ENCODE measurements around the gene PAM.

DNA sequence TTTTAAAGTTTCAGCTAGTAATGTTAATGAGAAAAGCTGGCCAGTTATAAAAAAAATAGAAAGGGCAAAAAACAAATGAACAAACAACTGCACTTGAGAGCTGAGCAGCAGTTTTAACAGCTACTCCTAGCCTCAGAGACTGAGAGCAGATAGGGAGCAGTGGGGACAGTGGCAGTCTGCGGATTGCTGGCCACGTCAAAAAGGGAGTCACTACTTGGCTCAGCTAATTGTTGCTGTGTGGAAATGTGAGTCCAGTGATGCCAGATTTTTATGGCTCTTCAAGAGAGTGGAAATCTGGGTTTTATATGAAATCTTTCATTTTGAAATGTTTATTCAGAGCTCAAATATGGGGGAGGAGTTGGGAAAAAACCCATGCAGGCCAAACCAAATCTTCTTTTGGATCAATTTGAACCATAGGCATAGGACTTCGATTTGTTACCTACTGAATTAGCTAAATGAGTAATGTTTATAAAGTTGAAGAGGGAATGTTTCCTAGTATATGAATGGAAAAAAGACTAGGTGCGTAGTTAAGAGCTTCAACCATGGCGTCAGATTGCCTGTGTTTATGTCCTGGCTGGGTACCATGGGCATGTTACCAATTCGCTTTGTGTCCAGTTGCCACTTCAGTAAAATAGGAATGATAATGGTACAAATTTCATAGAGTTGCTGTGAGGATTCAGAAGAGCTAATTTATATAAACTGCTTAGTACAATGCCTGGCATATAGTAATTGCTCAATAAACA, 102.1 kb downstream of the PAM start:
- TF ChIP-seq, protein P1, sequence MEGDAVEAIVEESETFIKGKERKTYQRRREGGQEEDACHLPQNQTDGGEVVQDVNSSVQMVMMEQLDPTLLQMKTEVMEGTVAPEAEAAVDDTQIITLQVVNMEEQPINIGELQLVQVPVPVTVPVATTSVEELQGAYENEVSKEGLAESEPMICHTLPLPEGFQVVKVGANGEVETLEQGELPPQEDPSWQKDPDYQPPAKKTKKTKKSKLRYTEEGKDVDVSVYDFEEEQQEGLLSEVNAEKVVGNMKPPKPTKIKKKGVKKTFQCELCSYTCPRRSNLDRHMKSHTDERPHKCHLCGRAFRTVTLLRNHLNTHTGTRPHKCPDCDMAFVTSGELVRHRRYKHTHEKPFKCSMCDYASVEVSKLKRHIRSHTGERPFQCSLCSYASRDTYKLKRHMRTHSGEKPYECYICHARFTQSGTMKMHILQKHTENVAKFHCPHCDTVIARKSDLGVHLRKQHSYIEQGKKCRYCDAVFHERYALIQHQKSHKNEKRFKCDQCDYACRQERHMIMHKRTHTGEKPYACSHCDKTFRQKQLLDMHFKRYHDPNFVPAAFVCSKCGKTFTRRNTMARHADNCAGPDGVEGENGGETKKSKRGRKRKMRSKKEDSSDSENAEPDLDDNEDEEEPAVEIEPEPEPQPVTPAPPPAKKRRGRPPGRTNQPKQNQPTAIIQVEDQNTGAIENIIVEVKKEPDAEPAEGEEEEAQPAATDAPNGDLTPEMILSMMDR (IDR thresholded peaks at IDR 0.05), result no peak
- no peak for TF ChIP-seq POLR2A (IDR thresholded peaks at IDR 0.05)

Data from testis (tissue), 2 donors.